MV-4-11 (cell line): ENCODE data around the gene C11orf98.
"Not testable (repeated sequence)": the region's sequence is repeated elsewhere in the genome, so short reads cannot be mapped to it uniquely, and the experiment has no call there.

Experiments used
- DNase-seq: peaks from one replicate; lab custom pipeline; 2025; lab: John Stamatoyannopoulos, UW

C11orf98 gene

DNA sequence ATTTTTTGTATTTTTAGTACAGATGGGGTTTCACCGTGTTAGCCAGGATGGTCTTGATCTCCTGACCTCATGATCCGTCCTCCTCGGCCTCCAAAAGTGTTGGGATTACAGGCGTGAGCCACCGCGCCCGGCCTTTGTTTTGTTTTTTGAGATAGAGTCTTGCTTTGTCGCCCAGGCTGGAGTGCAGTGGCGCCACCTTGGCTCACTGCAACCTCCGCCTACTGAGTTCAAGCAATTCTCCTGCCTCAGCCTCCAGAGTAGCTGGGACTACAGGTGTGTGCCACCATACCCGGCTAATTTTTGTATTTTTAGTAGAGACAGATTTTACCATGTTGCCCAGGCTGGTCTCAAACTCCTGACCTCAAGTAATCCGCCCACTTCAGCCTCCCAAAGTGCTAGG, 14.7 kb downstream of the C11orf98 start:
- DNase-seq, result not testable (repeated sequence)

DNA sequence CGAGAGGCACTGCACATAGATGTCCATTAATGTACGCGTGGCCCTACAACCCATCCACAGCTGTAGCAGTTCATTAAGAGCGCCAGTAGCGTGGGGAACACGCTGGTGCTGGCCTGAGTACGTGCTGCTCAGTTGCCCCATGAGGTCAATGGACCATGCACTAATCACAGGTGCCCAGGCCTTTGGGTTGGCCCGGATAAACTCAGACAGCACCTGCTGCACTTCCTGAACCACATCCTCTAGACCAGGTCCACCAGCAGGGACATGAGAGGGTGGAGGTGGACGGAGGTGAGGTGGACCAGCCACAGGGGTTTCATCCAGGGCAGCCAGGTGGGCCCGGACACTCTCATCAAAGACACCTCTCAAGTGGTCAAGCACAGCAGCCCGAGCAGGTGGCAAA, 15.5 kb downstream of the C11orf98 start:
- DNase-seq, result no peak

DNA sequence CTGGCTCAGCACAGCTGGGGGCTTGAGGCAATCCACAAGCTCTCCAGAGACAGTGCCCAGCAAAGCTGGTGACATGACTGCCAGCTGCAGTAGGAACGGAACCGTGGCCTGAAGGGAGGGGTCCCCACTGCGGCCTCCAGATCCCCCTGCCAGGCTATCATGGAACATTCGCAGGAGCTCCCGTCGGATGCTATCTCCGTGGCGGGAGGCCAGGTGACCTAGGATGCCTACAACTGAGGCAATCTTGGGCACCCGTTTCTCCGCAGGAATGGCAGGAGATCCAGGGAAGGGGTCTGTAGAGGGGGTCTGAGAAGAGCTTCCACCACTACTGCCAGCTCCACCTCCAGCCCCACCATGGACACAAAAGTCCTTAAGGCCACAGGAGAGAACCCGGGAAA, 16.0 kb downstream of the C11orf98 start:
- no peak for DNase-seq

DNA sequence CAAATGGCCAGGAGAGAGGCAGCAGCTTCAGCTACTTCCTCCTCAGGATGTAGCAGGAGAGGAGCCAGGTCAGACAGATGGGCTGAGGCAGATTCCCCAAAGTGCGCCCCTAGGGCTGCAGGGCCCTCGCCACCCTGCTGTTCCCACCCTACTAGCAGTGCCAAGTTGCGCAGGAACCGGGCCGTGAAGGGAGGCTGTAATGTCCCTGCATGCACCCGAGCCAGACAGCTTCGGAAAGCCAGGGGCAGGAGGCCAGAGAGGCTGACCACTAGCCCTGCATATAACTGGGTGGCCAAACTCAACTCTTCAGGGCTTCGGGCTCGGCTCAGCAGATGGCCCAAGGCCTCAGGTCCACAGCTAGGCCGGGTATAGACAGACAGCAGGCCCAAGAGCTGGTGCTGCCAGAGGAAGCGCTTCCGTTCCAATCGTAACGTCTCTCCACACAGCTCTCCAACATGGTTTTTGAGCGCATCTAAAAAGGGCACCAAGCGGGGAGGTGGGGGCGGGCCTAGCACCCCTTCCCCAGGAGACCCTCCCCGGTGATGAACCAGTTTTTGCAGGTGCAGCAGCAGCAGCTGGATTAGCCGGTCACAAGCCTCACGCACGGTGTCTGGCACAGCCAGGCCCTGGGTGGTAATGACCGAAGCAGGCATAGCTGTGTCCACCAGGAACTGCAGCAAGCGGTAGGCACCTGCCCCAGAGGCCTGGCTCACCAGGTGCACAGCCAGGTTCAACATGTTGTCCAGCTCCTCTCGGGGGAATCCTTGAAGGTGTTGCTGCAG, 16.6 kb downstream of the C11orf98 start:
- no peak for DNase-seq

DNA sequence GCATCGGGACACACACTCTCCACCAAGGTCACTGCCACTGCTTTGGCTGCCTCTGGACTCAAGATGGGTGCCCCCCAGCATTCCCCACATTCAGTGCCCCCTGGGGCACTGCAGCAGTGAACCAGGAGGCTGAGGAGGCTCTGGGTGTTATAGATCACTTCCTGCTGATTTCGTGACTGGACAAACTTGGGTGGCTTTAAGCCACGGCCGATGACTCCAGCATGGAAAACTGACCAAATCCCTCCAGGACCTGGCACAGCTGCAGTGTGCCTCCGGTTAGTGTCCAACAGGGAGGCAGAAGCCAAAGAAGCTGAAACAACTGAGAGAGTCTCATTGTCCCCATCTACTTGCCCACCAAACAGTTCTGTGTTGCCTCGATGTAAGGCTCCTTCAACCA, 17.4 kb downstream of the C11orf98 start:
- no peak for DNase-seq

DNA sequence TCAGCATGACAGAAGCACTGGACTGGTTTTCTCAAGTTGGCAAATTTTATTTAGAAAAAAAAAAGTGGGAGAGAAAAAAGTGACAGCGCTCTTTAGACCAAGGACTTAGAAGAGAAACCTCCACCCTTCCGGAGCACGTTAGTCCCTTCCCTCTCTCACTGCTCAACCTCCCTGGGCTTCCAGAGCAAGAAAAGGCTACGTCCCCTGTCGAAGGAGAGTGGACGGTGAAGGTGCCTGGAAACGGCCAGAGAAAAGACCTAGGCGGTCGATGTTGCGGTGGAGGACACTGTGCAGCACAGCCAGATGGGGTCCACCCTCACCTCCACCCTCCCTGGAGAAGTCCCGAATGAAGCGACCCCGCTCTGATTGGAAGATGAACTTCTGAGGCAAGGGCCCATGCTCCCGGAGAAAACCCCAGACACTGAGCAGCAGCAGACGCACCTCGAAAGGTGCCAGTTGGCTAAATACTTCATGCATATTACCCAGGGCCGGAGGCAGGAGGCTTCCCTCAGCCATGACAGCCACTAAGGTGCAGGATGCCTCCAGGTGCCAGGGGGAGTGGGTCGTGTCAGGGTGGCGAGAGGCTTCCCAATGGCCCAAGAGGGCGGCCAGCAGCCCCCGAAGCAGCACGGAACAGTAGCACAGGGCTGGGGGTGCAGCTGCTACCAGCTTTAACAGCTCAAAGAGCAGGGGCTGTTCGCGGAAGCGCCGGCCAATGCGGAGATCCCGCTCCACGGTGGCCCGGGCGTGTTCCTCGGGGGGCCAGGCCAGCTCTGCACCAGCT, 18.0 kb downstream of the C11orf98 start:
- DNase-seq, result no peak

DNA sequence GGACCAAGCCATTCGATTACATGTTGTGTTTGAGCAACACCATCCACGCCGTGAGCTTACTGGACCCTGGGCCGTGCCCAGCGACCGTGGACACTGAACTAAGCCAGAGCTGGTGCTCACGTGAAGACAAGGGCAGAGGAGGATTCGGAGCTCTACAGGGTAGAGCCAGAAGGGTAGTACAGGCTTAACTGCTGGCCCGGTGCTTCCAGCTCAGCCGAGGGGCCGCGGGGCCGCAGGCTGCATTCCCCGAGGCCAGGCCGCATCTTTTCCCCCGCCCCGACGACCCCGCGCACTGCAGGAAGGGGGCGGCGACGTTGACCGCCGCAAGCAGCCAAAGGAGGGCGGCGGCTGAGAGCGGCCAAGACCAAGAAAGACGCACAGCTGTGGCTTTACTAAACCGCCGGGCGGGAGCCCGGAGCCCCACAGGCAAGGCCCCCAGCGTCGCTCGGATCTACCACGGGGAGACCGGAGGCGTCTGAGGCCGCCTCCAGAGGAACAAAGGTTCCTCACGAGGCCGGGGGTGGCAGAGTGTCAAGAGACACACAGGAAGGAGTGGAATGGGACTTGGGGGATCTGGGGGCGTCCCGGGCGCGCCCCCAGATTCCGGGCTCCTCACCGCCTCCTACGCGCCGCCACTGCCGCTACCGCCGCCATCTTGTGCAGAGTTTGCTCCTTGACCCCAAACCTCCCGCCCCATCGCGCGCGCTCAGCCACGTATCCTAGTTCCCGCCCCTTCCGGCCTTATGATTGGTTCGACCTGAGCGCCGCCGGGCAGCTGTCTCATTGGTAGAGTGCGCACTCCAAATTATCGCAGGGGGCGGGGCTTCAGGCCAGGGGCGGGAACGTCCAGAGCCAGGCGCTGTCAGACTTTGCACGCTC, 18.8 kb downstream of the C11orf98 start, which contains the start of gene GANAB:
Gene GANAB (minus strand): TSS at position 668 of the 879 bp plus-strand sequence. CDS start 14 bp downstream, at position 654.
- DNase-seq, result peak; percentile 97

DNA sequence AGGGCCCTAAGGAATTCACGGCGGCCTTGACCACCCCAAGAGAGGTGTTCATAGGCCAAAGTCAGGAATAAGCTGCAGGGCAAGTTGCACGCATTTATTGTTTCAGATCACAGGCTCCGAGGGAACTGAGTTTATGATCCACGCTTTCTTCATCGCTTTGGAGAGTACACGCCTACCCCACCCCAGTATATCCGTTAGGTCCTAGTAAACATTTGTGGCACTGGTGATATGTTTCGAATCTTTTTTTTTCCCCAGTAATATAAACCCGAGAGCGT, 19.4 kb downstream of the C11orf98 start:
- DNase-seq, result no peak

DNA sequence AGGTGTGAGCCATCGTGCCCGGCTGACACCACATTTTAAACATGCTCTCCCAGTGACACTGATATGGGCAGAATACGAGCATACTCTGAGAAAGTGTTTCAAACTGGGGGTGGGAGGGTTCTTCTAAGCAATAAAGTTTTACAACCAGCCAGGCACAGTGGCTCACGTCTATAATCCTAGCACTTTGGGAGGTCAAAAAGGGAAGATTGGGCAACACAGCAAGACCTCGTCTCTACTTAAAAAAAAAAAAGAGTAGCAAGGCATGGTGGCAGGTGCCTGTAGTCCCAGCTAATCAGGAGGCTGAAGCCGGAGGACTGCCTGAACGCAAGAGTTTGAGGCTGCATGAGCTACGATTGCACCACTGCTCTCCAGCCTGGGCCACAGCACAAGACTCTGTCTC, 20.8 kb downstream of the C11orf98 start:
- peak; percentile 36 for DNase-seq

DNA sequence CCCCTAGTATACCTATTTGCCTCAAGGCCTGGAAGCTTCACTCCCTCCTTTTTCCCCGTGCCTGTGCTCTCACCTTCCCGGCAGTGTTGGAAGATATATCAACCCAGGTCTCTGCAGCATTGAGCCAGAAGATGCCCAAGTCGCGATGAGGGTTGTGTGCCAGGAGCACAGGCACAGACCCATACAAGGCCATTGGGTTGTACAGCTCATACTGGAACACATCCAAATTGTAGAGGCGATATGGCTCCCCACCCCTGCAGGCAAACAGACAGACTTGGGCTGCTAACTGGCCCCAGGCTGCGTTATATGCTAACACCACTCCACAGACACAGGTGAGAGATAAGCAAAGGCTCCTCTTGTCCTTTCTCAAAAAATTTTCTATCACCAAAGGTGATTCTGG, 32.5 kb downstream of the C11orf98 start:
- no peak for DNase-seq

DNA sequence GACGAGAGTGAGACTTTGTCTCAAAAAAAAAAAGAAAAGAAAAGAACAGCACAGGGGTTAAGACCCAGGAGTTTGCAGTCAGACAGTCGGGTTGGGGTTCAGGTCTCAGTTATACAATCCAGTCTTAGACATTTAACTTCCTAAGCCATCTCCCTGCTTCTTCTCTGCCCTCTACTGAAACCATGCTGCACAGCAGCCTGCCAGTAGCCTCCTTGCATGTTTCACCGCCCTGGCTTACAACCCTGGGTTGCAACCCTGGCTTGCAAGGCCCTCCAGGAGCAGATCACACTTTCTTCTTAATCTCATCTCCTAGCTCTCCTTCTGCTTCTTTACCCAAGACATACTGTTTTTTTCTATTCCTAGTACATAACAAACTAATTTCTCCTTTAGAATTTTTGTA, 37.3 kb downstream of the C11orf98 start:
- DNase-seq, result peak; percentile 1

DNA sequence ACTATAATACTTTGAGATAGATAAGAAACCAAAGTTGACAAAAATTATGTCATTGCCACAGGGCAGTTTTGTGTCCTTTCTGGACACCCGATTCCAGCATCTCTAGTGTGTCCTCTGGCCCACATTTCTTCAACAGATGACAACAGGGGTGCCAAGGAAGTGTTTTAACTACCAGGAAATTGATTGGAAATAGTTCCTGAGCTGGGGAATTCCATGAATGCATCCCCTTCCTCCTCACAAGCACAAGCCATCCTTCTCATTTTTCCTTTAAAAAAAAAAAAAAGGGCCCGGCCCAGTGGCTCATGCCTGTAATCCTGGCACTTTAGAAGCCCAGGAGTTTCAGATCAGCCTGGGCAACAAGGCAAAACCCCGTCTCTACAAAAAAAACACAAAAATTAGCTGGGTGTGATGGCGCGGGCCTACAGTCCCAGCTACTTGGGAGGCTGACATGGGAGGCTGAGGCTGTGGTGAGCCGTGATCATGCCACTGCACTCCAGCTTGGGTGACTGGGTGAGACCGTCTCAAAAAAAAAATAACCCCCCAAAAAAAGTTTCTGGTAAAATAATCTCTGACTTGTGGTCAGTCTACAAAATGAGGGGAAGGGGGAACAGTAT, 42.4 kb downstream of the C11orf98 start:
- DNase-seq, result no peak

DNA sequence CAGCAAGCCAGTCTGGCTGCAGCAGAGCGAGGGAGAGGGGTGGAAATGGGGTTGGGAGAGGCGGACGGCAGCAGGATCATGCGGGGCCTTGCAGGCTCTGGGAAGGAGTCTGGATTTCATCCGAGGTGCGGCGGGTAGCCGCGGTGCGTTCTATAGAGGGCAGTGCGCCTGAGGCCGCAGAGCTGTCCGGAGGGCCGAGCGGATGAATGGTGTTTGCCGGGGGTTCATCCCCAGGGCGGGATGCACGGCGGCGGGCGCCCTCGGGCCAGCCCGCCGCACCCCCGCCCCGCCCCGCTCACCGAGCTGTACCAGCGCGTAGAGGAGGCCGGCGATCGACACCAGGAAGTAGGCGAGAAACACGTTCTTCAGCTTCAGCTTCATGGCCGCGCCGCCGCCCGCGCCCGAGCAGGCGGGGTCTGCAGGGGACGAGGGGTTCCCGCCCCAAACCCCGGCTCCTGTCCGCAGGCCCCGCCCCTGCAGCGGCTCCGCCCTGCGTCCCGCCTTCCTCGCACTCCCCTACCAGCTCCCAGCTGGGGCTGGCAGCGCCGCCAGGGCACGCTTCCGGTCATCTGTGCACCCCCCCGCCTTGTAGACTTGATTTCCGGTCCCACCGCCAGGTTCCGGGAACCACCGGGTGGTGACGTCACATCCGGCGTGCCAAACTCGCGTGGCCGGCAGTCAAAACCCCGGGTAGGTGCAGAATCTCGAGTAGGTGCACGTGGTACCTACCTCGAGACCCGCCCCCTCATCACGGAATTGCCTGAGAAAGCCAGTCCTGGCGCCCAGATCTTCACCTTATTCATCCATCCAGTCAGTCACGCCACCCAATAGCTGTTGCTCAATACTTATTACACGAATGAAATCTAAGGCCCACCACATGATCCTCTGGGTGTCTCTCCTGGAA, 43.2 kb downstream of the C11orf98 start, which contains the start of gene B3GAT3:
Gene B3GAT3 (minus strand): TSS at position 420 of the 904 bp plus-strand sequence. CDS start 39 bp downstream, at position 381.
- peak; percentile 98 for DNase-seq

DNA sequence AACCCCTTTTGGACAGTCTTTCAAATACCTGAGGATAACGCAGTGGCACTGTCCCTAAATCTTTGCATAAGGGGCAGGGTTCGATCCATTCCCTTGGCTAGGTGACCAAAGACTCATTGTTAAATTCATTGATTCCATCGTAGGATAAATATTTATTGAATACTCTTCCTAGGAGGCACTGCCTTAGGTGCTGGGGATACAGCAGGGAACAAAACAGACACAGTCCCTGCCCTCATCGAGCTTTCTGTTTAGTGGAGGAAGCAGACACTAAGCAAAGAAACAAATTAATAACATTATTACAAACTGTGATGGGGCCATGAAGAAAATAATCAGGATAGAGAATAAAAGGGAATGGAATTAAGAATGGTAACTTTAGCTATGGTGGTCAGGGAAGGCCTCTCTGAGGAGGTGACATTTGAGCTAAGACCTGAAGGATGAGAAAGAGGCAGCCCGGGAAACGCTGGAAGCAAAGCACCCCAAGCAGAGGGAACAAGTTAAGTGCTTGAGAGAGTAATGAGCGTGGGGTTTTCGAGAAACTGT, 43.9 kb downstream of the C11orf98 start:
- DNase-seq, result peak; percentile 30

DNA sequence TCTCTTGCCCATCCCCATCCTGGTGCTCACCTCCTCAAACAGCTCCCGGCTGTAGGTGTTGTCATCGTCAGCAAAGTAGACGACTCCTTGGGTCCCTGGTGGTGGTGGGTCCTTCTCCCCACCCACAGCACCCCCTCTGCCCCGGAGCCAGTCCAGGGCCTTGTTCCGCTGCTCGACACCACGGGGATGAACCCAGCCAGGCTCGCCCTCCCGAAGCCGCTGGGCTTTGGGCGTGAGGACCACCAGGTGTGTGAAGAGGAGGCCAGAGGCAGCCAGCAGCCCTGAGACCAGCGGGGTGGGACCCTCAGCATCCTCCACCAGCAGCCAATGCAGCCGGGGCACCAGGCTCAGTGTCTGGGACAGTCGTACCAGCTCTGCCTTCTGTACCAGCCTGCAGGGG, 48.1 kb downstream of the C11orf98 start:
- not testable (repeated sequence) for DNase-seq

DNA sequence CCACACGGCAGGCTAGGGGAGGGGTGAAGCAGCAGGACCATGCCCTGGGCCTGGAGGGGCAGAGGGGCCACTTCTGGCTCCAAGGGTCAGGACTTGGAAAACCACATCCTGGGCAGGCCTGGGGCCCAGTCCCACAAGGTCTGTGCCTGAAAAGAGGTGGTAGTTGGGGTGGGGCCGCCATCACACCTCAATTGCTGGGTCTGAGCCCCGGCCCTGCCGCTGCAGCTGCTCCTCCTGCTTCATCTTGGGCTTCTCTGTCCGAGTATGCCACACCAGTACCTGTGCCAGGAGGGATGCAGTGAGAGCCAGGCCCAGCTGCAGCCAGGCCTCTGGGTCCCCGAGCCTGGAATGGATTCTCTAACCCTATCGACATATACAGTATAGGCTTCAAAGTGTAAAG, 49.5 kb downstream of the C11orf98 start:
- DNase-seq, result no peak

DNA sequence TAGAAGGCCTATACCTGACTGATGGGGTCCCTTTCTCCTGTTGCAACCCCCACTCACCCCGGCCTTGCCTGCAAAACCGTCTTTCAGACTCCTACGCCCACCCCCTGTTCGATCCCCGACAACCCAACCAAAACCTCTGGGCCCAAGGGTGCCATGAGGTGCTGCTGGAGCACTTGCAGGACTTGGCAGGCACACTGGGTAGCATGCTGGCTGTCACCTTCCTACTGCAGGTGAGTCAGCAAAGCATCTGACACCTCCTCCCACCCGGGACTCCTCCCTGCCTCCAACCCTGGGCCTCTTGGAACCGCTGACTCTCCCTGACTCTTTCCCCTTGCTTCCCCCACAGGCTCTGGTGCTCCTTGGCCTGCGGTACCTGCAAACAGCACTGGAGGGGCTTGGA, 50.7 kb downstream of the C11orf98 start:
- DNase-seq, result no peak

DNA sequence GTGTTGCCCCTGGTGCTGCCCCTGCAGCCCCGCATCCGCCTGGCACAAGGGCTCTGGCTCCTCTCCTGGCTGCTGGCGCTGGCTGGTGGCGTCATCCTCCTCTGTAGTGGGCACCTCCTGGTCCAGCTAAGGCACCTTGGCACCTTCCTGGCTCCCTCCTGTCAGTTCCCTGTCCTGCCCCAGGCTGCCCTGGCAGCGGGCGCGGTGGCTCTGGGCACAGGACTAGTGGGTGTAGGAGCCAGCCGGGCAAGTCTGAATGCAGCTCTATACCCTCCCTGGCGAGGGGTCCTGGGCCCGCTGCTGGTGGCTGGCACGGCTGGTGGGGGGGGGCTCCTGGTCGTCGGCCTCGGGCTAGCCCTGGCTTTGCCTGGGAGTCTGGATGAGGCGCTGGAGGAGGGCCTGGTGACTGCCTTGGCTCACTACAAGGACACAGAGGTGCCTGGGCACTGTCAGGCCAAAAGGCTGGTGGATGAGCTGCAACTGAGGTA, 51.7 kb downstream of the C11orf98 start:
- DNase-seq, result no peak
